HT-29 (cell line): ENCODE data around the gene CATSPER1. TPM values are rescaled to one million over a fixed set of nuclear protein-coding genes. Genes with fewer than 3 reads are reported as not detected.
"Not testable (repeated sequence)": the region's sequence is repeated elsewhere in the genome, so short reads cannot be mapped to it uniquely, and the experiment has no call there.

Experiments used
- DNase-seq: peaks from one replicate; pipeline ENCODE4 v3.0.0-alpha.2; 2015; ENCODE audit warnings: low spot score
- total RNA-seq: library from RNA; depleted of rRNA; stranded (reverse); fragments of >200 nt; shearing (Covaris generic); gene quantifications from 2 replicates; pipeline ENCODE4 v1.2.3, GENCODE V29; 2014

CATSPER1 gene
- total RNA-seq, 1 experiment from 2014 or later = 0.13 TPM

- peak; percentile 70 for DNase-seq
These were observed 5.5 kb downstream of the CATSPER1 start for GRCh38 chr11:66020618-66021357.

GRCh38 chr11:66020212-66020611 lies 6.1 kb downstream of the CATSPER1 start:
- no peak for DNase-seq

- DNase-seq = no peak
These were observed 9.0 kb downstream of the CATSPER1 start for GRCh38 chr11:66017321-66017720.

- no peak for DNase-seq
These were observed 9.5 kb downstream of the CATSPER1 start for GRCh38 chr11:66016793-66017177.

GRCh38 chr11:66015936-66016792 lies 10.1 kb downstream of the CATSPER1 start:
- no peak for DNase-seq

- no peak for DNase-seq
These were observed 10.8 kb downstream of the CATSPER1 start for GRCh38 chr11:66015454-66015881.

- no peak for DNase-seq
These were observed 11.3 kb downstream of the CATSPER1 start for GRCh38 chr11:66014804-66015453.

- DNase-seq = no peak
These were observed 12.5 kb downstream of the CATSPER1 start for GRCh38 chr11:66013762-66014100.

GRCh38 chr11:66012946-66013761 lies 13.1 kb downstream of the CATSPER1 start:
- DNase-seq = peak; percentile 63

- peak; percentile 14 for DNase-seq
These were observed 13.8 kb downstream of the CATSPER1 start for GRCh38 chr11:66012371-66012945.

GRCh38 chr11:66011785-66012303 lies 14.4 kb downstream of the CATSPER1 start, which contains the start of gene CST6:
Gene CST6, plus strand, starts transcription at chr11:66012008. Its CDS starts 37 bp downstream, at chr11:66012045.
- DNase-seq = peak; percentile 13

- DNase-seq = peak; percentile 60
These were observed 15.0 kb downstream of the CATSPER1 start for GRCh38 chr11:66011239-66011784.

GRCh38 chr11:66010036-66010435 lies 16.2 kb downstream of the CATSPER1 start:
- DNase-seq = not testable (repeated sequence)

GRCh38 chr11:66008468-66009101 lies 17.7 kb downstream of the CATSPER1 start:
- DNase-seq = no peak

GRCh38 chr11:66008095-66008467 lies 18.2 kb downstream of the CATSPER1 start:
- no peak for DNase-seq

- no peak for DNase-seq
These were observed 19.1 kb downstream of the CATSPER1 start for GRCh38 chr11:66007201-66007634.

GRCh38 chr11:66006891-66007176 lies 19.4 kb downstream of the CATSPER1 start:
- no peak for DNase-seq

GRCh38 chr11:66006134-66006890 lies 20.0 kb downstream of the CATSPER1 start:
- no peak for DNase-seq

- no peak for DNase-seq
These were observed 22.1 kb downstream of the CATSPER1 start for GRCh38 chr11:66004186-66004585.
